OCI-LY3 (cell line): ENCODE results near the gene DYNC1H1.

Source experiments
- EZH2phosphoT487 ChIP-seq: fragments of 200-600 bp; shearing (Covaris generic); IDR thresholded peaks from 2 replicates; pipeline ENCODE4 v1.6.1; 2018; ENCODE audit warnings: antibody characterized with exemption, mixed run types, low read depth
- TF ChIP-seq, protein P1 (sequence below): fragments of 200-600, 300-600 bp; sonication (generic); IDR thresholded peaks from 2 replicates; pipeline ENCODE4 v1.5.1; 2014; ENCODE audit warnings: antibody characterized with exemption, low read length, low read depth

DNA sequence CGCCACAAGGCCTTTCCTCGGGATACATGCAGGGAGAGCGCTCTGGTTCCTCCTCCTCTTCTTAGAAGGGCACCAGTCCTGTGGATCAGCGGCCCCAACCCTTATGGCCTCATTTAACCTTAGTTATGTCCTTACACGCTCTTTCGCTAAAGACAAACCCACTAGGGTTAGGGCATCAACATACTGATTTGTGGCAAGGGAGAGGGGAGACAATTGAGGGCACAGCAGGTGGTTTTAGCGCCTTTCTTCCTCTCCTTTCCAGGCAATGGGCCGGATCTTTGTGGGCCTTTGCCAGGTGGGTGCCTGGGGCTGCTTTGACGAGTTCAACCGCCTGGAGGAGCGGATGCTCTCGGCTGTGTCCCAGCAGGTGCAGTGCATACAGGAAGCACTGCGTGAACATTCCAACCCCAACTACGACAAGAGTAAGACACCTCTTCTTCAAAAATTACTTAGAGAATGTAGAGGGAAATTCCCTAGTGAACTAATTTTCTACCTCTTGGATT lies 43.6 kb downstream of the DYNC1H1 start:
- TF ChIP-seq, protein P1, sequence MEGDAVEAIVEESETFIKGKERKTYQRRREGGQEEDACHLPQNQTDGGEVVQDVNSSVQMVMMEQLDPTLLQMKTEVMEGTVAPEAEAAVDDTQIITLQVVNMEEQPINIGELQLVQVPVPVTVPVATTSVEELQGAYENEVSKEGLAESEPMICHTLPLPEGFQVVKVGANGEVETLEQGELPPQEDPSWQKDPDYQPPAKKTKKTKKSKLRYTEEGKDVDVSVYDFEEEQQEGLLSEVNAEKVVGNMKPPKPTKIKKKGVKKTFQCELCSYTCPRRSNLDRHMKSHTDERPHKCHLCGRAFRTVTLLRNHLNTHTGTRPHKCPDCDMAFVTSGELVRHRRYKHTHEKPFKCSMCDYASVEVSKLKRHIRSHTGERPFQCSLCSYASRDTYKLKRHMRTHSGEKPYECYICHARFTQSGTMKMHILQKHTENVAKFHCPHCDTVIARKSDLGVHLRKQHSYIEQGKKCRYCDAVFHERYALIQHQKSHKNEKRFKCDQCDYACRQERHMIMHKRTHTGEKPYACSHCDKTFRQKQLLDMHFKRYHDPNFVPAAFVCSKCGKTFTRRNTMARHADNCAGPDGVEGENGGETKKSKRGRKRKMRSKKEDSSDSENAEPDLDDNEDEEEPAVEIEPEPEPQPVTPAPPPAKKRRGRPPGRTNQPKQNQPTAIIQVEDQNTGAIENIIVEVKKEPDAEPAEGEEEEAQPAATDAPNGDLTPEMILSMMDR: no peak
- no peak for TF ChIP-seq EZH2phosphoT487
